GM12878 (cell line): ENCODE results near the gene DTD1. TPM values are rescaled to one million over a fixed set of nuclear protein-coding genes. Genes with fewer than 3 reads are reported as not detected.

Experiments
- BCL11A ChIP-seq: IDR thresholded peaks from 2 replicates; pipeline ENCODE4 v1.6.1; 2011; ENCODE audit warnings: low read depth, low read length
- EGR1 ChIP-seq, 2 experiments: IDR thresholded peaks; 1 replicate in 1 of 2; 2 replicates in 1 of 2; pipeline ENCODE4 v1.6.1; 2011 to 2012; ENCODE audit warnings: low read depth in 2 of 2, low read length in 2 of 2, borderline replicate concordance in 1 of 2, mild to moderate bottlenecking in 1 of 2, moderate library complexity in 1 of 2
- HCFC1 ChIP-seq: fragments of 150-350 bp; IDR thresholded peaks from 2 replicates; pipeline ENCODE4 v1.6.1; 2014; ENCODE audit warnings: low read length
- IRF4 ChIP-seq: IDR thresholded peaks from 2 replicates; pipeline ENCODE4 v1.6.1; 2011; ENCODE audit warnings: low read depth, low read length
- KAT2A ChIP-seq: conservative IDR thresholded peaks from 2 replicates; pipeline ENCODE4 v1.6.1; 2011; ENCODE audit warnings: low read depth, low read length; ENCODE audit not compliant: control insufficient read depth
- NBN ChIP-seq: fragments of 450-650 bp; IDR thresholded peaks from 2 replicates; pipeline ENCODE4 v1.6.1; 2016
- NFIC ChIP-seq: IDR thresholded peaks from 2 replicates; pipeline ENCODE4 v1.6.1; 2012; ENCODE audit warnings: low read depth, mild to moderate bottlenecking, inconsistent platforms, low read length, moderate library complexity
- NFXL1 ChIP-seq: fragments of 450-650 bp; IDR thresholded peaks from 2 replicates; pipeline ENCODE4 v1.6.1; 2017; ENCODE audit warnings: antibody characterized with exemption, mild to moderate bottlenecking, borderline replicate concordance
- NR2C2 ChIP-seq: IDR thresholded peaks from 2 replicates; pipeline ENCODE4 v1.6.1; 2011; ENCODE audit warnings: borderline replicate concordance, low read depth; ENCODE audit not compliant: control insufficient read depth, insufficient read length
- POU2F2 ChIP-seq: IDR thresholded peaks from 3 replicates; pipeline ENCODE4 v1.6.1; 2011; ENCODE audit warnings: low read depth, mild to moderate bottlenecking, low read length, borderline replicate concordance
- RELA ChIP-seq: fragments of 450-650 bp; IDR thresholded peaks from 2 replicates; pipeline ENCODE4 v1.8.0; 2014; ENCODE audit warnings: borderline replicate concordance; ENCODE audit not compliant: partially characterized antibody
- RFX5 ChIP-seq: IDR thresholded peaks from 2 replicates; pipeline ENCODE4 v1.6.1; 2011; ENCODE audit warnings: low read depth, low read length, improper control_type of control experiment
- RUNX3 ChIP-seq: IDR thresholded peaks from 2 replicates; pipeline ENCODE4 v1.6.1; 2012; ENCODE audit warnings: low read length, inconsistent platforms
- SMARCA5 ChIP-seq: fragments of 450-650 bp; IDR thresholded peaks from 2 replicates; pipeline ENCODE4 v1.6.1; 2017; ENCODE audit warnings: mild to moderate bottlenecking
- SMC3 ChIP-seq: IDR thresholded peaks from 2 replicates; pipeline ENCODE4 v1.6.1; 2011; ENCODE audit warnings: low read length, improper control_type of control experiment, borderline replicate concordance
- TARDBP ChIP-seq: IDR thresholded peaks from 2 replicates; pipeline ENCODE4 v1.6.1; 2016; ENCODE audit warnings: borderline replicate concordance
- TBL1XR1 ChIP-seq: IDR thresholded peaks from 2 replicates; pipeline ENCODE4 v1.6.1; 2012; ENCODE audit warnings: low read depth, low read length, improper control_type of control experiment
- YBX1 ChIP-seq: fragments of 450-650 bp; IDR thresholded peaks from 2 replicates; pipeline ENCODE4 v1.6.1; 2016; ENCODE audit warnings: antibody characterized with exemption
- ZBED1 ChIP-seq: IDR thresholded peaks from 2 replicates; pipeline ENCODE4 v1.6.1; 2016; ENCODE audit warnings: borderline replicate concordance
- ZBTB33 ChIP-seq: fragments of 450-650 bp; IDR thresholded peaks from 2 replicates; pipeline ENCODE4 v1.6.1; 2017; ENCODE audit warnings: mild to moderate bottlenecking
- ZNF274 ChIP-seq: IDR thresholded peaks from one replicate; pipeline ENCODE4 v1.8.0; 2011; ENCODE audit not compliant: insufficient read length, insufficient read depth
- polyA plus RNA-seq, 11 experiments: library from polyadenylated mRNA; depleted of rRNA in 4 of 11; unstranded in 6 of 11; stranded (reverse) in 5 of 11; fragments of >200 nt; fragmentation: Nextera tagmentation in 4 of 11; fragmentation: Illumina TruSeq in 1 of 11; extraction: Ambion mirVana in 4 of 11; extraction: Trizol in 1 of 11; gene quantifications; 1 replicate in 1 of 11; 2 replicates in 10 of 11; pipeline versions ENCODE4 v1.2.1 to v1.2.3, GENCODE V29; 2011 to 2016; ENCODE audit warnings: inconsistent platforms in 2 of 11, missing spikeins in 2 of 11, low read depth in 1 of 11
- total RNA-seq, 4 experiments: library from RNA; depleted of rRNA in 3 of 4; stranded (reverse); fragments of >200 nt in 3 of 4; fragmentation: Illumina TruSeq in 1 of 4; extraction: Trizol in 1 of 4; gene quantifications; 2 replicates each; pipeline versions ENCODE4 v1.2.1 to v1.2.3, GENCODE V29; 2013 to 2021

The DTD1 gene
- total and polyA plus RNA-seq, 10 of the 15 experiments (the other 5 are each of a cell fraction or from before 2014, with no cell fraction given), result 24.3 to 99.8 (median 63.3) TPM

DNA sequence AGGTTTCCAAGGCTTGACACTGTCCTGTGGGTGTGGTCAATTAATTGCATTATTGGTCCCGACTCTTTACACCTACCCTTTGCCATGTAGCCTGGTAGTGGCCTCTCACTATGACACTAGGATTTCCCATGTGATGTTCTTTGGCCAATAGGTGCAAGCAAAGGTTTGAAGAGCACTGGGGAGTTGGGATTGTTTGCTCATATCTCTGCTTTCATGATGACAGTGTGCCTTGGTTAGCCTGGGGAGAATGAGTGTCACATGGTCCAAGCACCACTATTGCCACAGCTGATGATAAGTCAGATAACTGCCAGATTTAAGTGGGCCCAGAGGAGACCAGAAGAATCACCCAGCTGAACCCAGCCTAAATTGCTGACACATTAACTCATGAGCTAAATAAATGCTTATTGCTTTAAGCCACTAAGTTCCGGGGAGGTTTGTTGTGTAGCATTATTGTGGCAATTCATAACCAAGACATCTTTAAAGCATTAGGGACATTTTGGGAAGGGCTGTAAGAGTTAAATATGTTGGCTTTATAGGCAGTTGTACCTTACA is 208.5 kb downstream of the DTD1 start (continued):
- peak; percentile 42; the same call in 1 of the 2 replicates for TF ChIP-seq RUNX3
- TF ChIP-seq NFXL1, result no peak
- TF ChIP-seq ZNF274, result no peak
- TF ChIP-seq TBL1XR1, result no peak
- no peak for TF ChIP-seq EGR1 (IDR thresholded peaks at IDR 0.05; ENCODE audit: borderline replicate concordance in 1 of 2, low read depth in 2 of 2, low read length in 2 of 2)
- TF ChIP-seq NBN, result no peak
- no peak for TF ChIP-seq ZBED1
- TF ChIP-seq BCL11A, result 0 out of 2 replicates have a peak, but pooled peaks have one; percentile 7
- no peak for TF ChIP-seq POU2F2
- no peak for TF ChIP-seq RFX5
- TF ChIP-seq KAT2A, result no peak
- TF ChIP-seq SMARCA5, result no peak
- no peak for TF ChIP-seq HCFC1
- TF ChIP-seq NR2C2, result no peak
- 0 out of 2 replicates have a peak, but pooled peaks have one; percentile 40 for TF ChIP-seq IRF4
- no peak for TF ChIP-seq YBX1
- no peak for TF ChIP-seq SMC3
- TF ChIP-seq ZBTB33, result no peak
- TF ChIP-seq TARDBP, result no peak
- no peak for TF ChIP-seq RELA
- 0 out of 2 replicates have a peak, but pooled peaks have one; percentile 26 for TF ChIP-seq NFIC
